GM19438 (cell line): ENCODE data around the gene ISM1.

Experiments
- ATAC-seq: cut with Tn5 transposase; IDR thresholded peaks from one replicate; pipeline ENCODE4 v1.9.1; 2021; ENCODE audit warnings: low read depth; ENCODE audit not compliant: unreplicated experiment

Gene ISM1

DNA sequence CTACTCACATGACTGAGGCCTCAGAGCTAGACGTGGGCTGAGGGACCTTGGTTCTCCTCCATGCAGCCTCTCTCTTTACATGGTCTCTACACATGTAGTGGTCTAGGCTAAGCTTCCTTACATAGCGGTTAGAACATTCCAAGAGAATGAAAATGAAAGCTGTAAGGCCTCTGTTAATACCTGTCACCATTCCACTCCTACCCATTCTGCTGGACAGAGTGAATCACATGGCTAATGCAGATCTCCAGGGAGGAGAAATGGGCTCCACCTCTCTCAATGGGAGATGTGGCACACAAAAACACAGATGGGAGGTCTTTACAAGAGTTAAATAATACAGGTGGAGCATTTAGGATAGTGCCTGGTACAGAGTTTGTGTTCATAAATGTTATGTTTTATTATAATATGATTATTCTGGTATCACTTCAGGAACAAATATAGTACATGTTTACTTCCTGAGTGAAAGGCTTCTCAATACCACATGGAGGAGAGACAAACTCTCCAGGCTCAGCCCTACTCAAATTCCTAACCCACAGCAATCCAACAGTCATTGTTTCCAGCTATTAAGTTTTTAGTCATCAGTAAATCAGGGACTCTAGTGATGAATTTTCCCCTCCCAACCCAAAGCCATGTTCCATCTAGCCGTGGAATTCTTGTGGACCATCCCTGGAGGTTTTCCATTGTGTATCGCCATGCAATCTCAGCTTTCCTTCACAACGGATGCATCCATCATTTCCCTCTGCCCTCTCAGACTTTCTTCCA lies 57.9 kb downstream of the ISM1 start:
- no peak for ATAC-seq

DNA sequence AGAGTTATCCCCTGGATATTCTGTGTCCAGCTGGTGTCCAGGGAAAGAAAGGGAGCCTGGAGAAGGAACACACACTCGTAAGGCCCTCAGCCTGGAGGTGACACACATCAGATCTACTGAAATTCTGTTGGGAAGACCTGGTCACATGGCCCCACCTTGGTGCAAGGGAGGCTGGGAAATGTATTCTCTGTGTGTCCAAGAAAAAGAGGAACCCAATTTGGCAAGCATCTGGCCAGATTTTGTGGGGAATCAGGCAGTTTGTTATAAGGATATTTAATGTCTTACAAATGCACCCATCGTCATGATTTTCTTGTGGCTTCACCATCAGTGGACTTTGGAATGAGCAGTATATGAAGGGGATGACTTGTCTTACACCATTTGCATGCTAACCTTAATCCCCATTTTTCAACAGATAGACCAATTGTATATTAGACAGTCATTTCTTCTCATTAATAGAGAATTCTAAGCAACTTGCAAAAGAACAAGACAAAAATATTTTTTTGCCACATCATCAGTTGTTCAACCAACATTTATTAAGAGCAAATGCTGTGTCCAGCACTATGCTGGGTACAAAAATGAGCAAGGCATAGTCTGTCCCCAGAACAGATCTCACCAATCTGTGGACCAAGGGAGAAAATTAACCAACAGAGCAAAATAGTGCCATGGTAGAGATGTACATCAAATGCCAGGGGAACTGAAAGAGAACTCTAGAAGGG lies 59.7 kb downstream of the ISM1 start:
- no peak for ATAC-seq

DNA sequence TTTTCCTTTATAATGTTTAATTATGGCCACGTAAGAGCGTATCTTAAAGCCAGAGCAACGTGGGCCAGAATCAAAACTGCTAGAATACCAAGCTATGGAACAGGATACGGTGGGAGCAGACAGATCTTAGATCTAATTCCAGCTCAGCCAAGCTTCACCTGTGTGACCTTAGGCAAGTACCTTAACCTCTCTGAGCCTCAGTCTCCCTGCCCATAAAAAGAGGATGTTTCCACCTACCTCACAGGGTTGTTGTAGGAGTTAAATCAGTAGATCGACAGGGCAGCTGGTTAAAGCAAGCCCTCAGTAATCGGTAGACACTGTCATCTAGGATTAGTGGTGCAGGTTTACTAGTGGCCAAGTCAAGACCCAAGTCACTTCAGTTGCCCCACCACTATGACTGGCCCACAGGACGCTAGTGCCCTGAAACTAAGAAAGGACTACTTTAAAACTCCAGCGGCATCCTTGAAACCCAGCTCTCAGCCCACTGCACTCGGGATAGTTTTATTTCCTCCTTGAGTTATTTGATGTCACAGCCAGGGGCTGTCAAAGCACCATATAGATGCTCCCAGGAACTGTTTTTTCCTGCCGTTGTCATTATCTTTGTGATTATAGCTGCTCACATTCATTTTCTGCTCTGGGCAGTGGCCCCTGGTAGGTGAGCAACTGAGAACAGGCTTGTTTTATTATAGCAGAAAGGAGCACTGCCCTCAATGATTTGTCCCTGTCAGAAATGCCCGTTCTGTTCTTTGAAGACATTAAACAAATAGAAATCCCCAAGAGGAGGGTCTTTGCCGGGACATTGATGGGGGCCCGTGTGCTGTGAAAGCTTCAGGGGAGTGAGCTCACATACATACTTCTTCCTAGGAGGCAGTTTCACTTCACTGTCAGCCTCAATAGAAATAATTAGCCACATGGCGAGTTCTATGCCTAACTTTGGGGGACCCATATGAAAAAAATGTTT lies 63.1 kb downstream of the ISM1 start:
- no peak for ATAC-seq

DNA sequence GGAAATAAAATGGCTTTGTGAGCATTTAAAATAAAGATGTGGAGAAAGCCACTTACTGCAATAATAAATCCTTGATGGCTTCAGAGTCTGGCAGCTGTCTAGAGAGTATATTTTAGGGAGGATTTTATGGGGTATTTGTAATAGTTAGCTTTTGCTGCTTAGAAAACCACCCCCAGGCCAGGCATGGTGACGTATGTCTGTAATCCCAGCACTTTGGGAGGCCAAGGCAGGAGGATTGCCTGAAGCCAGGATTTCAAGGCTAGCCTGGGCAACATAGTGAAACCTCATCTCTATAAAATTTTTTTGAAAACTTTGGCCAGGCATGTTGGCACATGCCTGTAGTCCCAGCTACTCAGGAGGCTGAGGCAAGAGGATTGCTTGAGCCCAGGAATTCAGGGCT lies 63.8 kb downstream of the ISM1 start:
- ATAC-seq, result no peak

DNA sequence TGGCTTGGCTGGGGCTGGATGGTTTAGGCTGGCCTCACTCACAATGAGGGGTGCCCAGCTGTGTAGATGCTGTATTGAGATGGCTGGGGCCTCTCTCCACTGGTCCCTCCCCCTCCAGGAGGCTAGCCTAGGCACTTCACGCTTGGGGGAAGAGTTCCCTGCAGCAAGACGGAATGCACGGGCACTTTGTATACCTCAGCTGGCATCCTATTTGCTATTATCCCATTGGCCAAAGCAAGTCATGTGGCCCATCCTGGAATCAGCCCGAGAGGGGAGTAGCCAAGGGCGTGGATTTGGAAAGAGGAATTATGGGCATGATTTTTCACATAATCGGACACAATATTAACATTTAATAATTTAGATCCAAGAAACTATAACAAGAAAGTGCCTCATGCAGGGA lies 64.3 kb downstream of the ISM1 start:
- ATAC-seq, result no peak

DNA sequence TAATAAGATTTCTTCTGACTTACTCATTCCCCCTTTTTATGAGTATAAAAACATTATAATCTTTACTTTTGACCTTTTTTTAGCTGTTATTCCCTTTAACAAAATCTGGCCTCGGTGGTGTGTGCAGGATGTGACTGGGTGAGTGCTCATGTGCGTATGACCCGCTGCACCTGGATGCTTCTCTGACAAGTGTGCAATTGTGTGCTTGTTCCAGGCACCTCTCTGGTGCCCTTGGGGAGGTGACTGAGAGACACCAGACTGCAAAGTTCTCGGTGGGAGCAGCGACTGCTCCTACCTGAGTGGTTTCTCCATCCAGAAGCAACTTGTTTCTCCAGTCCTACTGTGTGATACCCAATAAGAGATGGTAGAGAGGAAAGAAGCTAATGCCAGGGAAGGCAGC lies 65.0 kb downstream of the ISM1 start:
- no peak for ATAC-seq

GRCh38 chr20:13286607-13287006 lies 65.5 kb downstream of the ISM1 start:
- ATAC-seq, result no peak

- ATAC-seq, result no peak
Measured at GRCh38 chr20:13288357-13288756, 67.3 kb downstream of the ISM1 start.

GRCh38 chr20:13289031-13289430 lies 68.0 kb downstream of the ISM1 start:
- no peak for ATAC-seq

- ATAC-seq, result no peak
Measured at GRCh38 chr20:13290724-13291123, 69.7 kb downstream of the ISM1 start.

DNA sequence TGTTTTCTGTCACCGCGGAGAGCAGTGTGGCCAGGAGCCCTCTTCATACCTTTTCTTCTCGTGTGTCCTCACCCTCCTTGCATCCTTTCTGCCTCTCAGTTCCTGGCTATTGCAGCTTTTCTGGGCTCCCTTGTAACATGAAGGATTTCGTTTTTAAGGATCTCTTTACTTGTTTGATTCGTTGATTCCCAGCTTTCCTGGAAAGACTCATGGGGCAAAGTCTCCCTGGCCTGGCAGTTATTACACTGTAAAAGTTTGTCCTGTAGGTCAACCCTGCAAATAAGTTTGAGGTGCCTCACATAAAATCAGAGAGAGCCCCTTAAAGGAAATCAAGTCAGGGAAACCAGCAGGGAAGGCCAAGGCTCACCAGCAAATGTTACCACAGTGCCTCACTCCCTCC lies 70.1 kb downstream of the ISM1 start:
- ATAC-seq, result no peak

DNA sequence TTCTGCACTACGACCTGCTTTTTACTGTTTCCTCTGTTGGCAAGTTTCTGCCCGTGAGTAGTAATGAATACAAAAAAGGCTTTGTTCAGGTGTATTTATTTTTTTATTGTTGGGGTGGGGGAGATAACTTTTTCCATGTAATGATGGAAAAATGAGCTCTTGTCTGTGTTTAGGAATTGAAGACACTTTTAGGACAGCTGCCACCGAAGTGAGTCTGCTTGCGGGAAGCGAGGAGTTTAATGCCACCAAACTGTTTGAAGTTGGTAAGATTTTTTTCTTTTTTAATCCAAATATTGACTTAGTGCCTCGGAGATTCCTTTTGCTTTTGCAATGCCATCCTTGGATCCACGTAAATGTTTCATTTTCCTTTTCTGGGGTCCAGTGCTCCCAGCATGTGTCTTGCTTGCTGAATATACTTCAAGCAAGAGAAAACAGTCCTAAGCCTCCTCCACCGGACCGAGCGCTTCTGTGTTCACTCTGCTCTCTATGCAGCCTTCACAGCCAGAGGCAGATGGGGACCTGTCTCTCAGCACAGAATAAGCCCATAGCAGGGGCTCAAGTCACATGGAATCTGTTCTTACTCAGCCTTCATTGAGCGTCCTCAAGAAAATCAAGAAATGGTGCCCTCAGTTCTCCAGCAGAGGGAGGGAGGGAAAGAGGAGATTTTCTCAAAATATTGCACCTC lies 71.3 kb downstream of the ISM1 start:
- no peak for ATAC-seq

DNA sequence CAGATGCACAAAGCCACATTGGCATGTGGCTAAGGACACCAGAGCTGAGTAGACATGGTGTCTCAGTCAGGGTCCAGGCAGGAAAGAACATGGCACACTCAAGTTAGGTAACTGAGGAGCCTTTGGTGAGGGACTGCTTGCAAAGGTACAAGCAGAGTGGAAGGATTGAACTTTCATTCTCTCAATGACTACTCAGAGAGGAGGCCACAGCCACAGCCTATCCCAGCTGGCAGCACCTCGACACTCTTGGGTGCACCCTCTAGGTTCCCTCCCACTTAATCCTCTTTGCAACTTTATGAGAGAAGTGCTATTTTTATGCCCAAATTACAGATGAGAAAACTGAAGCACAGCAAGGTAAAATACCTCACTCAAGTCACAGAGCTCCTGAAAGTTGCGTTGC lies 73.4 kb downstream of the ISM1 start:
- ATAC-seq, result no peak

DNA sequence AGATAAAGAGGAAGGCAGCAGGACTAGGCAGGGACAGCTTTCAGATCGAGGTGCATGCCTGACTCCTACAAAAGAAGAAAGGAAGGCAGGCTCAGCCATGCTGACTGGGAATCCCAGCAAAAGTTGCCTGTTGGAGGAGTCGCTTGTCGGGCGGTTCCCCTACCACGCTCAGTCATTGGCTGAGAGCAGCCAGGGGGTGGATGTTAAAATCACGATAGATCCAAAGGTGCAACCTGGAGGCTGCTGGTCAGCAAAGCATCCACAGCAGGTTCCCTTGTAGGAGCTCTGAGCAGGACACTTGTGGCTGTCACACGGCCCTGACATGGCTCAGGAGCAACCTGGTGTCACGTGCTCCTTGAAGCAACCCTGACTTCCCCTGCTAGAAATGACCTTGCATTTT lies 74.6 kb downstream of the ISM1 start:
- ATAC-seq, result no peak

DNA sequence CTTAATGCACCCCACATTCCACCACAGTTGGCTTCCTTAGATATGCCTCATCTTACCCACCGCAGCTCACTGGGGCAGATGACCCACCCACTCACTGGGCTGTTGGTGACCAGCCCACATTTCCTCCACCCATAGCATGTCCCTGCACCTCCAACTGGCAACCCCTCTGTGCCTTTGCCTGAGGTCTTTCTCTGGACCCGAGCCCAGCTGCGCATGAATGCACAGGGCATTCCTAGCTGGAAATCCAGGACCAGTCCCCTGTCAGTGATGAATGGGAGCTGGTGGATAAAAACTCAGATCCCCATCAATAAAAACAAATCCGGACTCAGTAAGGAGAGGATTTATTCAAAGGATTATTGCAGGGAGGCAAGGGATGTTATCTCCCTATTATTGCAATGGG lies 75.0 kb downstream of the ISM1 start:
- no peak for ATAC-seq

DNA sequence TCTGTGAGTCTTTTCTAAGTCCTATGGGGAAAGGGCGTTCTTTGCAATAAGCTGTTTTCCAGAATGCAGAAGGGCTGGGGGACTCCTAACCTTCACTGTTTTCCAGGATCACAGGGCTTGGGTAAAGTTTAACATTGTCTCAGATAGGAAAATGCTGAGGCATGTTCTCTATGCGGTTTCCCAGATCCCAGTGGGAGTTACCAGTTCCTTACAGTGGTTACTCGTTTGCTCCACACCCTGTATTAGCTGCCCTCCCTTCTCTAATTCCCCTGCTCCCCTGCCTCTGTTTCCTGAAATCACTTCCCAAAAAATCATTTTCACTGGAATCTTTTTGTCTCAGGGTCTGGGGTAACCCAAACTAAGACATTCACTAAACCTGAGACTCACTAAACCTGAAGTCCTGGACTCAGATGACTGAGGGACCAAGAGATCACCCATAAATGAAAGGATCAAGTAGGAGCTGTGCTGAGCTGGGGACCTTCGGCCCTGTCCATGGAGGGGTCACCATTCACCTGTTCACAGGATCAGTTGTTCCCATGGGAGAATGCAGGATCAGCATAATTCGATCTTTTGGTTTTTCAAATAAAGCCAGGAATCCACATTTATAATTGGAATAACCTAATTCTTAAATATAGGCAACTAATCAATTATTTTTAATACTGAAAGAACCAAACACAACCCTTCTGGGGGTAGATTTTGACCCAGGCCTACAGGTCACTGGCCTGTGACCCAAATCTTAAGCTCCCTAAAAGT lies 76.2 kb downstream of the ISM1 start:
- ATAC-seq, result no peak

GRCh38 chr20:13298692-13299373 lies 77.8 kb downstream of the ISM1 start:
- ATAC-seq, result no peak

- ATAC-seq, result no peak
Measured at GRCh38 chr20:13299401-13299800, 78.3 kb downstream of the ISM1 start.

DNA sequence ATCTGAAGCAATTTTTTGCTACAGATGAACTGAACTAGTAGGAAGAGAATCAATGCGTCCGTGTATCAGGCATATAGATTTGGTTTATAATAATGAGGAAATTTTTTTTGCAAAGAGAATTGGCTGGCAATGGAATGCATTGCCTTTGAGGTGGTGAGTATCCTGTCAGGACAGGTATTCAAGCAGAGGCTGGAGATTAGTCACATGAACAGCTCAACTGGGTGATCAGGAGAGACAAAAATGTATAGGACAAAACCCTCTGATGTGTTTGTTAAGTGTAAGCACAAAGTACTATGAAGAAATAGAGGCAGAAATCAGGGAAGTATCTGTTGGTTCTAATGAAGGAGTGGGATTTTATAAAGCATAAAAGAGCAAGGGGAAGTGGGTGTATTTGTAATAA lies 80.5 kb downstream of the ISM1 start:
- no peak for ATAC-seq
